Duodenal mucosa (tissue), 2 donors: ENCODE measurements around the gene PBRM1.
A peak's percentile ranks its signal among the peaks of the same experiment; 100 is the strongest.

Source experiments
- H3K27ac ChIP-seq: one replicate; pipeline ENCODE4 v1.7.0; 2013; ENCODE audit warnings: low read depth, low read length
- H3K27me3 ChIP-seq, 2 donors: one replicate each; pipeline ENCODE4 v1.7.0; 2013; ENCODE audit warnings: low read length in 2 of 2, control low read depth in 1 of 2; ENCODE audit not compliant: insufficient read depth in 2 of 2, control insufficient read depth in 1 of 2
- H3K36me3 ChIP-seq, 2 donors: one replicate each; pipeline ENCODE4 v1.7.0; 2013; ENCODE audit warnings: low read length in 2 of 2, control low read depth in 1 of 2; ENCODE audit not compliant: insufficient read depth in 2 of 2, control insufficient read depth in 1 of 2
- H3K4me1 ChIP-seq, 2 donors: one replicate each; pipeline ENCODE4 v1.7.0; 2013; ENCODE audit warnings: low read length in 2 of 2, control low read depth in 1 of 2; ENCODE audit not compliant: insufficient read depth in 2 of 2, control insufficient read depth in 1 of 2
- H3K4me3 ChIP-seq, 2 donors: one replicate each; pipeline ENCODE4 v1.7.0; 2013; ENCODE audit warnings: low read length in 2 of 2, low read depth in 1 of 2
- H3K9ac ChIP-seq, 2 donors: one replicate each; pipeline ENCODE4 v1.7.0; 2013; ENCODE audit warnings: low read length in 2 of 2, low read depth in 1 of 2
- H3K9me3 ChIP-seq, 2 donors: one replicate each; pipeline ENCODE4 v1.7.0; 2013; ENCODE audit warnings: low read length in 2 of 2, control low read depth in 1 of 2; ENCODE audit not compliant: control insufficient read depth in 1 of 2

PBRM1 gene

DNA sequence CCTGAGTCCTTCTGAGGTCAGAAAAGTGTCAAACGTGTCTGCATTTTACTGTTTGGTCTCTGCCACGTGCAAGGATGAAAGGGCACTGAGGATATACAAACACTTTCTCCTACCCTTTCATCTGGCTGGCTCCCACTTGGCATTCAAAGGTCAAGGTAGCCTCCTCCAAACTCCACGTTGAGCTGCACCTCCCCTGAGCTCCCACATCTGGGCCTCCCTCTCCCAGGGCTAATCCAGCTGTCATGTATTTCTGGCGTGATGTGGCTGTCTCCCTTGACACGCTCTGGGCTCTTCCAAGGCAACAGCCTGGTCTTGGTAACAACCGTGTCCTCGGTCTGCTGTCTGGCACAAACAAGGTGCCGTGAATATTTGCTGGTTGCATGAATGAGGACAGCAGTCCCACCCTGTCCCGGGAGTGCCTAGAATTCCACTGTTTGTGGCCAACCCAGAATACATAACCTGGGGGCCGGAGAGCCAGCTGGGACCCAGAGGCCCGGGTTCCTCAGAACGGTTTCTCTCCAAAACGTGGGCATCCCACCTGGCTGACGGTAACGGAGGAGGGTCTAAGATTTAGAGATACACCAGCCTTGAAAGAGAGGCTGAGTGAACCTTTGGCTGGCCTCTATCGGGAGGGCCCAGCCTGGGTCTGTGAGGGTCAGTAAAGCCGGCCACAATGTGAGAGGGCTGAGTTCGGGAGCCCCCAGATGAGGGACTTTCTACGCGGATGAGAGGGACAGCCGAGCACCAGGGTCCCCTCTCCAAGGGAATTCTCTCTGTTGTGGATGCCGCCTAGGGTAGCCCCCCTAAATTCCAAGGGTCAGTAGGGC, 19.1 kb upstream of the PBRM1 start:
- H3K27me3 ChIP-seq, result no peaks in the 10 kb centered on the region
- H3K4me1 ChIP-seq, result peaks cover 22 to 36% of the 10 kb centered on the region in 2 donors
- peaks cover 2 to 16% of the 10 kb centered on the region in 2 donors for H3K36me3 ChIP-seq
- peak overlapping the region; percentile 93 to 94 for H3K4me3 ChIP-seq
- H3K9ac ChIP-seq, result peak overlapping the region; percentile 84 to 87
- H3K9me3 ChIP-seq, result no peaks in the 10 kb centered on the region
- H3K27ac ChIP-seq, result peak overlapping the region; percentile 91

- H3K9ac ChIP-seq, result no peak overlapping the region
- H3K27me3 ChIP-seq, result no peaks in the 10 kb centered on the region
- H3K9me3 ChIP-seq, result no peaks in the 10 kb centered on the region
- H3K4me3 ChIP-seq, result peak overlapping the region in 1 of 2 donors; percentile 51
- H3K27ac ChIP-seq, result no peak overlapping the region
- peaks cover 22 to 36% of the 10 kb centered on the region in 2 donors for H3K4me1 ChIP-seq
- H3K36me3 ChIP-seq, result peaks cover 5 to 9% of the 10 kb centered on the region in 2 donors
Observed at GRCh38 chr3:52703341-52703740, 17.6 kb upstream of the PBRM1 start.

DNA sequence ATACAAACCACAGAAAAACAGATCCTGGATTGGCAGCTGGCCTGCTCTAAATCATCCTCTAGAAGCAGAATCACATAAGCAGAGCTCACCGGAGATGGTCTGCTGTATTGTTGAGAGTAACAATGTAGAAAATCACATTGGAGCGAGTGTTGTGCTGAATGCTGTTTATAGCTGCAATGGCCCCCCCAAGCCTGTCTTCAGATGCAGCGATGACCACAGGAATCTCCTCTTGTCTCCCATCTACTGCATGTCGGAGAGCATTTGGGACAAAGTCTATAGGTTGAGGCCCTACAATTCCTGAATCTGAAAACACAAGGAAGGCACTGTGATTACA, 11.9 kb upstream of the PBRM1 start:
- H3K4me1 ChIP-seq, result no peaks in the 10 kb centered on the region
- no peaks in the 10 kb centered on the region for H3K27me3 ChIP-seq
- no peak overlapping the region for H3K4me3 ChIP-seq
- H3K27ac ChIP-seq, result no peak overlapping the region
- H3K9ac ChIP-seq, result no peak overlapping the region
- H3K36me3 ChIP-seq, result peaks cover 49 to 55% of the 10 kb centered on the region in 2 donors
- H3K9me3 ChIP-seq, result no peaks in the 10 kb centered on the region

- Histone ChIP-seq H3K9ac (no peak overlapping the region), H3K9me3 (no peaks in the 10 kb centered on the region), H3K36me3 (peaks cover 52 to 61% of the 10 kb centered on the region in 2 donors), H3K4me1 (no peaks in the 10 kb centered on the region), H3K27ac (no peak overlapping the region), H3K4me3 (no peak overlapping the region), H3K27me3 (no peaks in the 10 kb centered on the region)
Observed at GRCh38 chr3:52696830-52697631, 11.3 kb upstream of the PBRM1 start.

- H3K4me1 ChIP-seq, result no peaks in the 10 kb centered on the region
- no peak overlapping the region for H3K27ac ChIP-seq
- peaks cover 56 to 70% of the 10 kb centered on the region in 2 donors for H3K36me3 ChIP-seq
- no peak overlapping the region for H3K4me3 ChIP-seq
- no peaks in the 10 kb centered on the region for H3K27me3 ChIP-seq
- H3K9ac ChIP-seq, result no peak overlapping the region
- no peaks in the 10 kb centered on the region for H3K9me3 ChIP-seq
Observed at GRCh38 chr3:52695798-52696671, 10.3 kb upstream of the PBRM1 start.

- no peaks in the 10 kb centered on the region for H3K4me1 ChIP-seq
- no peak overlapping the region for H3K4me3 ChIP-seq
- H3K9me3 ChIP-seq, result no peaks in the 10 kb centered on the region
- no peak overlapping the region for H3K27ac ChIP-seq
- H3K27me3 ChIP-seq, result no peaks in the 10 kb centered on the region
- H3K9ac ChIP-seq, result no peak overlapping the region
- H3K36me3 ChIP-seq, result peaks cover 63 to 77% of the 10 kb centered on the region in 2 donors
Observed at GRCh38 chr3:52694528-52695189, 8.9 kb upstream of the PBRM1 start.

DNA sequence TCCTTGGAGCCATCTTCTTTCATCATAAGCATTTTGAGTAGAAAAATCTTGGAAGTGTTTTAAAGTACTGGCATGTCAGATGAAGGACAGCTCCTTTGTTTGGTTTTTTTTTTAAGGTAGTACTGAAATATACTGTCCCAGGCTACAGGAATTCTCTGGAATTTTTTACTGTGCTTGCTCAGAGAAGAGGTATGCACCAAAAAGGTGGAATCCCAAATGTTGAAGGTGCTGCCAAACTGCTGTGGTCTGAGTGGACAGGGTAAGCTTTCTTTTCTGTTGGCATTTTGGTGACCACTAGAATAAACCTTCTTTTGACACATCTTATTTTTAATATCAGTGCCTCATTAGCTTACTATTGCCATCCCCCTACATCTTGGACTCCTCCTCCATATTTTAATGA, 7.4 kb upstream of the PBRM1 start:
- Histone ChIP-seq H3K4me1 (peaks cover 2 to 5% of the 10 kb centered on the region in 2 donors), H3K9ac (no peak overlapping the region), H3K36me3 (peaks cover 77 to 93% of the 10 kb centered on the region in 2 donors), H3K27ac (no peak overlapping the region), H3K9me3 (no peaks in the 10 kb centered on the region), H3K4me3 (no peak overlapping the region), H3K27me3 (no peaks in the 10 kb centered on the region)

- peaks cover 67 to 80% of the 10 kb centered on the region in 2 donors for H3K36me3 ChIP-seq
- H3K27ac ChIP-seq, result no peak overlapping the region
- no peaks in the 10 kb centered on the region for H3K9me3 ChIP-seq
- peaks cover 18 to 22% of the 10 kb centered on the region in 2 donors for H3K4me1 ChIP-seq
- no peak overlapping the region for H3K9ac ChIP-seq
- no peaks in the 10 kb centered on the region for H3K27me3 ChIP-seq
- no peak overlapping the region for H3K4me3 ChIP-seq
Observed at GRCh38 chr3:52690560-52690959, 4.8 kb upstream of the PBRM1 start.

GRCh38 chr3:52689151-52689550, 3.4 kb upstream of the PBRM1 start:
- Histone ChIP-seq H3K27ac (no peak overlapping the region), H3K9ac (no peak overlapping the region), H3K4me1 (peaks cover 25 to 29% of the 10 kb centered on the region in 2 donors), H3K9me3 (no peaks in the 10 kb centered on the region), H3K27me3 (no peaks in the 10 kb centered on the region), H3K4me3 (no peak overlapping the region), H3K36me3 (peaks cover 56 to 67% of the 10 kb centered on the region in 2 donors)
